ENCODE measurements around the gene LMBR1. TPM values are rescaled to one million over a fixed set of nuclear protein-coding genes. Genes with fewer than 3 reads are reported as not detected.

The LMBR1 gene
- total RNA-seq, 1 experiment from 2014 or later, result 91.1 TPM

DNA sequence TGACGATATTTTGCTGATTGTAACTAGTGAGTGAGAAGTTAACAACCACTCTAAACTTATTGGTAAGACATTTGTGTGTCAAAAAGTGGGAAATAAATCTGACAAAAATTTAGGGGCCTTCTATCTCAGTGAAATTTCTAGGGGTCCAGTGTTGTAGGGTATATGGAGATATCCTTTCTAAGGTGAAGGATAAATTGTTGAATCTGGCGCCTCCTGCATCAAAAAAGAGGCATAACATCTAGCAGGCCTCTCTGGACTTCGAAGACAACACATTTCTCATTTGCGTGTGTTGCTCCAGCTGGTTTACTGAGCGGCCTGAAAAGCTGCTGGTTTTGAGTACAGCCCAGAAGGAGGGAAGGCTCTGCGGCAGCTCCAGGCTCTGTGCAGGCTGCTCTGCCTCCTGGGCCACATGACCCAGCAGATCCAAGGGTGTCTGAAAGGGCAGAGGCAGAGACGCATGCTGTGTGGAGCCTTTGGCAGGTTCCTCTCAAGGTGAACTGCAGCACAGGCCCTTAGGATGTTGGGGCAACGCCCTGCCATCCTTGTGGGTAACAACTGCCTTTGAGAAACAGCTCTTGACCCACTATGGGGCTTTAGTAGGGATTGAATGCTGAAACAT is 72.4 kb downstream of the LMBR1 start:
- H3K27me3 Mint-ChIP-seq (ENCODE audit: unreplicated experiment), result no peaks in the 10 kb centered on the region
- no peak overlapping the region for H3K27ac Mint-ChIP-seq (ENCODE audit: unreplicated experiment)
- no peaks in the 10 kb centered on the region for H3K9me3 Mint-ChIP-seq (ENCODE audit: low read depth, unreplicated experiment)
- CTCF ChIA-PET, result no interaction called here
- no TSS peak for BruUV-seq (replicated peaks)
- no peak overlapping the region for H3K4me3 Mint-ChIP-seq (ENCODE audit: low read depth, unreplicated experiment)
- peaks cover 3% of the 10 kb centered on the region for H3K36me3 Mint-ChIP-seq (ENCODE audit: insufficient read depth, unreplicated experiment)
- TF ChIP-seq, protein P1, sequence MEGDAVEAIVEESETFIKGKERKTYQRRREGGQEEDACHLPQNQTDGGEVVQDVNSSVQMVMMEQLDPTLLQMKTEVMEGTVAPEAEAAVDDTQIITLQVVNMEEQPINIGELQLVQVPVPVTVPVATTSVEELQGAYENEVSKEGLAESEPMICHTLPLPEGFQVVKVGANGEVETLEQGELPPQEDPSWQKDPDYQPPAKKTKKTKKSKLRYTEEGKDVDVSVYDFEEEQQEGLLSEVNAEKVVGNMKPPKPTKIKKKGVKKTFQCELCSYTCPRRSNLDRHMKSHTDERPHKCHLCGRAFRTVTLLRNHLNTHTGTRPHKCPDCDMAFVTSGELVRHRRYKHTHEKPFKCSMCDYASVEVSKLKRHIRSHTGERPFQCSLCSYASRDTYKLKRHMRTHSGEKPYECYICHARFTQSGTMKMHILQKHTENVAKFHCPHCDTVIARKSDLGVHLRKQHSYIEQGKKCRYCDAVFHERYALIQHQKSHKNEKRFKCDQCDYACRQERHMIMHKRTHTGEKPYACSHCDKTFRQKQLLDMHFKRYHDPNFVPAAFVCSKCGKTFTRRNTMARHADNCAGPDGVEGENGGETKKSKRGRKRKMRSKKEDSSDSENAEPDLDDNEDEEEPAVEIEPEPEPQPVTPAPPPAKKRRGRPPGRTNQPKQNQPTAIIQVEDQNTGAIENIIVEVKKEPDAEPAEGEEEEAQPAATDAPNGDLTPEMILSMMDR (IDR thresholded peaks at IDR 0.05; ENCODE audit: unreplicated experiment), result no peak
- DNase-seq, result no peak
- peaks cover 9% of the 10 kb centered on the region for H3K4me1 Mint-ChIP-seq (ENCODE audit: low read depth, unreplicated experiment)
- intact Hi-C loops (cut with micrococcal nuclease; ENCODE audit: unreplicated experiment), result no loop called here

DNA sequence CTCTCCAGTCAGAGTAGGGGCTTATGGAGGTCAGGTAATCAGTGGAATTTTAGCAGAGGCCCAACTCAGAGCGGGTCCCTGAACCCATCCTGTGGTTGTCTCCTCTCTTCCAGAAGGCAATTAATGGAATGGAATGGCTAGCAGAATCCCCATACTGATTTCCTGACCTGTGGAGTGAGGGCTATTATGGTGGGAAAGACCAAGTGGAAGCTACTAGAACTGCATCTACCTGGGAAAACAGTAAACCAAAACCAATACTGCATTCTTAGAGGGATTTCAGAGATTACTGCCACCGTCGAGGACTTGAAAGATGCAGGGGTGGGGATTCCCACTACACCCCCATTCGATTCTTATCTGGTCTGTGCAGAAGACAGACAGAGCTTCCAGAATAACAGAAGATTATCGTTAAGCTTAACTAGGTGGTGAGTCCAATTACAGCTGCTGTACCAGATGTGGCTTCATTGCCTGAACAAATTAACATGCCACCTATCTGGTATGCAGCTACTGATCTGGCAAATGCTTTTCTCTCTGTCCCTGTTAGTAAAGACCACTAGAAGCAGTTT is 73.2 kb downstream of the LMBR1 start:
- TF ChIP-seq, protein P1 (IDR thresholded peaks at IDR 0.05; ENCODE audit: unreplicated experiment), result no peak
- CTCF ChIA-PET, result no interaction called here
- DNase-seq, result no peak
- intact Hi-C loops (cut with micrococcal nuclease; ENCODE audit: unreplicated experiment), result no loop called here
- H3K4me3 Mint-ChIP-seq (ENCODE audit: low read depth, unreplicated experiment), result no peak overlapping the region
- no peaks in the 10 kb centered on the region for H3K27me3 Mint-ChIP-seq (ENCODE audit: unreplicated experiment)
- H3K4me1 Mint-ChIP-seq (ENCODE audit: low read depth, unreplicated experiment), result peaks cover 9% of the 10 kb centered on the region
- H3K36me3 Mint-ChIP-seq (ENCODE audit: insufficient read depth, unreplicated experiment), result peaks cover 3% of the 10 kb centered on the region
- no peak overlapping the region for H3K27ac Mint-ChIP-seq (ENCODE audit: unreplicated experiment)
- H3K9me3 Mint-ChIP-seq (ENCODE audit: low read depth, unreplicated experiment), result no peaks in the 10 kb centered on the region
- no TSS peak for BruUV-seq (replicated peaks)

DNA sequence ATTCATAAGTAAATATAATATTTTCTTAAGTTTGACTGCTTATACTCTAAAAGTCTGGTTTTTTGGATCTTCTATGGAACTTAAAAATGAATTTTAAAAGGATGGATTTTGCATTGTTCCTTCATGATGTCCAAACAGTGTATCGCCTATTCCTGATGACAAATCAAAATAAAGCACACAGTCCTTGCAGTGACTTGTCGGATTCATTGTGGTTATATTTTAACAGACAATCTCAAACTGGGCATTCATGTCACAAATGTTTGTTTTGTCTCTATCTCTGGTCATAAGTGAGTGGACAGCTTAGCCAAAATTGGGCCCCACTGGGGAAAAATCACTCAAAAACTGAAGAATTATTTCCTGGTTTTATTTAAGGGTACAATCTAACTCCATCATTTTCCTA is 74.8 kb downstream of the LMBR1 start:
- Mint-ChIP-seq H3K36me3 (ENCODE audit: insufficient read depth, unreplicated experiment) (peaks cover 3% of the 10 kb centered on the region), H3K4me3 (ENCODE audit: low read depth, unreplicated experiment) (no peak overlapping the region), H3K27ac (ENCODE audit: unreplicated experiment) (no peak overlapping the region), H3K27me3 (ENCODE audit: unreplicated experiment) (no peaks in the 10 kb centered on the region), H3K9me3 (ENCODE audit: low read depth, unreplicated experiment) (no peaks in the 10 kb centered on the region), H3K4me1 (ENCODE audit: low read depth, unreplicated experiment) (peaks cover 9% of the 10 kb centered on the region)
- CTCF ChIA-PET, result no interaction called here
- DNase-seq, result no peak
- intact Hi-C loops (cut with micrococcal nuclease; ENCODE audit: unreplicated experiment), result no loop called here
- TF ChIP-seq, protein P1 (IDR thresholded peaks at IDR 0.05; ENCODE audit: unreplicated experiment), result no peak
- BruUV-seq (replicated peaks), result no TSS peak

GRCh38 chr7:156816943-156817572 is 75.9 kb downstream of the LMBR1 start:
- intact Hi-C loops (cut with micrococcal nuclease; ENCODE audit: unreplicated experiment), result no loop called here
- TF ChIP-seq, protein P1 (IDR thresholded peaks at IDR 0.05; ENCODE audit: unreplicated experiment), result no peak
- DNase-seq, result no peak
- no peak overlapping the region for H3K27ac Mint-ChIP-seq (ENCODE audit: unreplicated experiment)
- H3K4me3 Mint-ChIP-seq (ENCODE audit: low read depth, unreplicated experiment), result no peak overlapping the region
- H3K4me1 Mint-ChIP-seq (ENCODE audit: low read depth, unreplicated experiment), result peaks cover 9% of the 10 kb centered on the region
- BruUV-seq (replicated peaks), result no TSS peak
- H3K36me3 Mint-ChIP-seq (ENCODE audit: insufficient read depth, unreplicated experiment), result peaks cover 3% of the 10 kb centered on the region
- CTCF ChIA-PET, result interaction anchor here (0.6 to 1.0 kb wide), 2 partner anchors 76 to 230 kb away, joined by 3 read pairs; no protein-coding TSS in a partner anchor
- H3K27me3 Mint-ChIP-seq (ENCODE audit: unreplicated experiment), result no peaks in the 10 kb centered on the region
- no peaks in the 10 kb centered on the region for H3K9me3 Mint-ChIP-seq (ENCODE audit: low read depth, unreplicated experiment)

Measured in Calu3 (cell line).